ENCODE measurements around the gene CHST1.

Gene CHST1
- total RNA-seq, result 0.54 to 1.2 reads per million in 2 donors

- peak in 2 of 5 experiments; percentile 16 to 41 for DNase-seq
Measured at GRCh38 chr11:45665206-45665932, at the start of gene CHST1. CHST1 (minus strand) TSS chr11:45665622; CDS start chr11:45650923, 14,699 bp downstream.

- no peak for DNase-seq
Measured at GRCh38 chr11:45713573-45713972, 48.2 kb upstream of the CHST1 start.

- no peak for DNase-seq
Measured at GRCh38 chr11:45710561-45710960, 45.1 kb upstream of the CHST1 start.

- DNase-seq, result no peak
Measured at GRCh38 chr11:45708887-45709663, 43.7 kb upstream of the CHST1 start.

GRCh38 chr11:45704635-45705034 lies 39.2 kb upstream of the CHST1 start:
- DNase-seq, result no peak

GRCh38 chr11:45704133-45704532 lies 38.7 kb upstream of the CHST1 start:
- DNase-seq, result no peak

GRCh38 chr11:45702511-45702910 lies 37.1 kb upstream of the CHST1 start:
- DNase-seq, result no peak

- DNase-seq, result peak in 1 of 5 experiments; percentile 60
Measured at GRCh38 chr11:45698777-45699497, 33.5 kb upstream of the CHST1 start.

GRCh38 chr11:45692808-45693453 lies 27.5 kb upstream of the CHST1 start:
- DNase-seq, result no peak

GRCh38 chr11:45688472-45689033 lies 23.1 kb upstream of the CHST1 start:
- no peak for DNase-seq

- DNase-seq, result no peak
Measured at GRCh38 chr11:45687836-45688235, 22.4 kb upstream of the CHST1 start.

GRCh38 chr11:45685964-45686537 lies 20.6 kb upstream of the CHST1 start:
- DNase-seq, result no peak

GRCh38 chr11:45684440-45684839 lies 19.0 kb upstream of the CHST1 start:
- DNase-seq, result no peak

- no peak for DNase-seq
Measured at GRCh38 chr11:45683271-45684058, 18.0 kb upstream of the CHST1 start.

GRCh38 chr11:45679806-45680205 lies 14.4 kb upstream of the CHST1 start:
- no peak for DNase-seq

- DNase-seq, result no peak
Measured at GRCh38 chr11:45678976-45679375, 13.6 kb upstream of the CHST1 start.

GRCh38 chr11:45677770-45678512 lies 12.5 kb upstream of the CHST1 start:
- no peak for DNase-seq

- DNase-seq, result no peak
Measured at GRCh38 chr11:45676522-45677095, 11.2 kb upstream of the CHST1 start.

- no peak for DNase-seq
Measured at GRCh38 chr11:45675646-45676045, 10.2 kb upstream of the CHST1 start.

All from T-helper 2 cell (primary cell).